ENCODE data around the gene SMIM20.

- TF ChIP-seq MAX (IDR thresholded peaks at IDR 0.05) (no peak), REST (IDR thresholded peaks at IDR 0.05; ENCODE audit: low read depth) (no peak), TAF1 (IDR thresholded peaks at IDR 0.05; ENCODE audit: low read depth) (no peak), YY1 (IDR thresholded peaks at IDR 0.05; ENCODE audit: low read depth) (no peak), RAD21 (IDR thresholded peaks at IDR 0.05; ENCODE audit: low read depth) (no peak), EP300 (IDR thresholded peaks at IDR 0.05; ENCODE audit: borderline replicate concordance) (no peak), USF1 (IDR thresholded peaks at IDR 0.05) (no peak), TEAD4 (IDR thresholded peaks at IDR 0.05) (no peak), CEBPB (IDR thresholded peaks at IDR 0.05) (no peak)
Observed at GRCh38 chr4:25943312-25943711, 29.3 kb downstream of the SMIM20 start.

All from Ishikawa (cell line).